ENCODE data around the gene MSN.

GRCh38 chrX:65744965-65745364 lies 77.5 kb downstream of the MSN start:
- TF ChIP-seq, protein P1, sequence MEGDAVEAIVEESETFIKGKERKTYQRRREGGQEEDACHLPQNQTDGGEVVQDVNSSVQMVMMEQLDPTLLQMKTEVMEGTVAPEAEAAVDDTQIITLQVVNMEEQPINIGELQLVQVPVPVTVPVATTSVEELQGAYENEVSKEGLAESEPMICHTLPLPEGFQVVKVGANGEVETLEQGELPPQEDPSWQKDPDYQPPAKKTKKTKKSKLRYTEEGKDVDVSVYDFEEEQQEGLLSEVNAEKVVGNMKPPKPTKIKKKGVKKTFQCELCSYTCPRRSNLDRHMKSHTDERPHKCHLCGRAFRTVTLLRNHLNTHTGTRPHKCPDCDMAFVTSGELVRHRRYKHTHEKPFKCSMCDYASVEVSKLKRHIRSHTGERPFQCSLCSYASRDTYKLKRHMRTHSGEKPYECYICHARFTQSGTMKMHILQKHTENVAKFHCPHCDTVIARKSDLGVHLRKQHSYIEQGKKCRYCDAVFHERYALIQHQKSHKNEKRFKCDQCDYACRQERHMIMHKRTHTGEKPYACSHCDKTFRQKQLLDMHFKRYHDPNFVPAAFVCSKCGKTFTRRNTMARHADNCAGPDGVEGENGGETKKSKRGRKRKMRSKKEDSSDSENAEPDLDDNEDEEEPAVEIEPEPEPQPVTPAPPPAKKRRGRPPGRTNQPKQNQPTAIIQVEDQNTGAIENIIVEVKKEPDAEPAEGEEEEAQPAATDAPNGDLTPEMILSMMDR (IDR thresholded peaks at IDR 0.05), result no peak
- no peak for TF ChIP-seq POLR2A (IDR thresholded peaks at IDR 0.05)
- TF ChIP-seq POLR2AphosphoS5 (IDR thresholded peaks at IDR 0.05), result no peak
- TF ChIP-seq EP300 (IDR thresholded peaks at IDR 0.05; ENCODE audit: low read depth), result no peak

All from transverse colon (tissue), 4 donors.